Effector memory CD8-positive, alpha-beta T cell (primary cell): ENCODE measurements around the gene CEP85.

Source experiments
- ATAC-seq: fragments of 150-1000 bp; cut with Tn5 transposase; replicated peaks from 2 replicates; pipeline ENCODE4 v1.10.0; 2021; ENCODE audit warnings: mild to moderate bottlenecking, moderate library complexity
- DNase-seq, 3 experiments: peaks; one replicate each; pipeline ENCODE4 v3.0.0; 2021
- H3K27ac Mint-ChIP-seq, 2 donors: one replicate each; pipeline ENCODE4 v1.8.0; 2022; ENCODE audit warnings: mild to moderate bottlenecking in 2 of 2, mixed read lengths in 2 of 2, moderate library complexity in 2 of 2
- H3K27me3 Mint-ChIP-seq, 2 donors: one replicate each; pipeline ENCODE4 v1.8.0; 2022; ENCODE audit warnings: mixed read lengths in 2 of 2
- H3K36me3 Mint-ChIP-seq: one replicate; pipeline ENCODE4 v1.8.0; 2022; ENCODE audit warnings: mild to moderate bottlenecking, moderate library complexity, mixed read lengths; ENCODE audit not compliant: insufficient read depth
- H3K4me1 Mint-ChIP-seq, 2 donors: one replicate each; pipeline ENCODE4 v1.8.0; 2022; ENCODE audit warnings: low read depth in 2 of 2, mixed read lengths in 2 of 2
- H3K4me3 Mint-ChIP-seq, 2 donors: one replicate each; pipeline ENCODE4 v1.8.0; 2022; ENCODE audit warnings: mild to moderate bottlenecking in 2 of 2, mixed read lengths in 2 of 2, moderate library complexity in 2 of 2
- H3K9me3 Mint-ChIP-seq, 2 donors: one replicate each; pipeline ENCODE4 v1.8.0; 2022; ENCODE audit warnings: mixed read lengths in 2 of 2

The CEP85 gene

DNA sequence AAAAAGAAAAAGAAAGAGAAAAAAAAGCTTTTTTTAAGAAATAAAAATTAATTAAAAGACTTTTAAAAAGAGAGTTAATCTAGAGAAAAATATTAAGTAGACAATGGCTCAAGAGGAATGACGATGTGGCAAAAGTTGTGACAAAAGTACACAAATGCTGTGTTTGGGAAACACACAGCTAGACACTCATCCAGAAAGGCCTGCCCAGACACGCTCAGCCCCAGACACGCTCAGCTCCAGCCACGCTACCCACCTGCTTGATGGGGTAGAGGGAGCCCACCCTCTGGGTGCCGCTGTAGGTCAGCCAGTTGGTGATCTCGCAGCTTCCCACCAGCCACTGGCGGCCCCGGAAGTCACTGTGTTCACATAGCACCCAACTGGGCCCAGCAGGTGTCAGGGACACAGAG, 94.0 kb downstream of the CEP85 start:
- no peaks in the 10 kb centered on the region for H3K9me3 Mint-ChIP-seq
- no peak overlapping the region for H3K27ac Mint-ChIP-seq
- no peak for DNase-seq
- peaks cover 3 to 5% of the 10 kb centered on the region in 2 donors for H3K4me1 Mint-ChIP-seq
- no peaks in the 10 kb centered on the region for H3K27me3 Mint-ChIP-seq
- ATAC-seq, result no peak
- H3K36me3 Mint-ChIP-seq, result peaks cover 11% of the 10 kb centered on the region
- H3K4me3 Mint-ChIP-seq, result no peak overlapping the region
